ENCODE results near the gene SLC37A3. TPM values are rescaled to one million over a fixed set of nuclear protein-coding genes. Genes with fewer than 3 reads are reported as not detected.

The SLC37A3 gene
- total RNA-seq, 1 donor from 2014 or later: 35.2 TPM

DNA sequence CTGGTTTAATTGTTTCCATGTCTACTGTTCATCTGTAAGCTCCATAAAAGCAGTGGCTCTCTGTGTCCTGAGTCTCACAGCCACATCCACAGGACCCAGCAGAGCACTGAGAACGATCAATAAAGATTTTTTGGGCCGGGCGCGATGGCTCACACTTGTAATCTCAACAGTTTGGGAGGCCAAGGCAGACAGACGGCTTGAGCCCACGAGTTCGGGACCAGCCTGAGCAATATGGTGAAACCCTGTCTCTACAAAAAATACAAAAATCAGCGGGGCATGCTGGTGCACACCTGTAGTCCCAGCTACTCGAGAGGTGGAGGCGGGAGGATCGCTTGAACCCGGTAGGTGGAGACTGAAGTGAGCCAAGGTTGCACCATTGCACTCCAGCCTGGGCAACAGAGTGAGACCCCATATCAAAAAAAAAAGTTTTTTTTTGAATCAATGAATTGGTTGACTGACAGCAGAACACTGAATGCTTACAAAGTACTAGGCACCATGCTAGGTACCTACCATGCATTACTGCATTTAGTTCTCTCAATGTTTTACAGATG lies 4.5 kb downstream of the SLC37A3 start:
- ATAC-seq: no peak
- Histone ChIP-seq H3K27me3 (no peaks in the 10 kb centered on the region), H3K27ac (no peak overlapping the region), H3K9me3 (no peaks in the 10 kb centered on the region), H3K4me3 (no peak overlapping the region), H3K4me1 (peaks cover 16% of the 10 kb centered on the region), H3K36me3 (no peaks in the 10 kb centered on the region)
- intact Hi-C loops (cut with DNase I): no loop called here
- TF ChIP-seq, protein P1, sequence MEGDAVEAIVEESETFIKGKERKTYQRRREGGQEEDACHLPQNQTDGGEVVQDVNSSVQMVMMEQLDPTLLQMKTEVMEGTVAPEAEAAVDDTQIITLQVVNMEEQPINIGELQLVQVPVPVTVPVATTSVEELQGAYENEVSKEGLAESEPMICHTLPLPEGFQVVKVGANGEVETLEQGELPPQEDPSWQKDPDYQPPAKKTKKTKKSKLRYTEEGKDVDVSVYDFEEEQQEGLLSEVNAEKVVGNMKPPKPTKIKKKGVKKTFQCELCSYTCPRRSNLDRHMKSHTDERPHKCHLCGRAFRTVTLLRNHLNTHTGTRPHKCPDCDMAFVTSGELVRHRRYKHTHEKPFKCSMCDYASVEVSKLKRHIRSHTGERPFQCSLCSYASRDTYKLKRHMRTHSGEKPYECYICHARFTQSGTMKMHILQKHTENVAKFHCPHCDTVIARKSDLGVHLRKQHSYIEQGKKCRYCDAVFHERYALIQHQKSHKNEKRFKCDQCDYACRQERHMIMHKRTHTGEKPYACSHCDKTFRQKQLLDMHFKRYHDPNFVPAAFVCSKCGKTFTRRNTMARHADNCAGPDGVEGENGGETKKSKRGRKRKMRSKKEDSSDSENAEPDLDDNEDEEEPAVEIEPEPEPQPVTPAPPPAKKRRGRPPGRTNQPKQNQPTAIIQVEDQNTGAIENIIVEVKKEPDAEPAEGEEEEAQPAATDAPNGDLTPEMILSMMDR (IDR thresholded peaks at IDR 0.05): no peak
- peak; percentile 17 for DNase-seq

DNA sequence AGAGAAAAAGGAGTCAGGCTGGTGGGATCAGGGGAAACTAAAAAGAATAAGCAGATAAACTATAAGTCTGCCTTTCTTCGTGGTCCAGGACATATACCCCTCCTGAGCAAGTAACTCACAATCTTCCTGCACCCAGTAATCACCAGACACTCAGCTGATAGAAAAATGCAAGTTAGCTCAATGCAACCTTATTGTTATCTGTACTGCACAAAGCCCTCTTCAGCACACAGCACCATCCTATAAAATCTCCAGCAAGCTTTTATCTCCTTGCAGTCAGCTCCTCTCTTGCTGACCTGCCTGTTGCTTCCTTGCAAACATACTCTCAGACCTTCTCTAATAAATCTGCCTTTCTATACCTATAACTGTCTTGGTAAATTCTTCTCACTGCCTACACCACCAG lies 6.7 kb downstream of the SLC37A3 start:
- ATAC-seq (no peak), DNase-seq (no peak)
- H3K9me3 ChIP-seq: no peaks in the 10 kb centered on the region
- H3K36me3 ChIP-seq: no peaks in the 10 kb centered on the region
- no peak overlapping the region for H3K4me3 ChIP-seq
- peaks cover 7% of the 10 kb centered on the region for H3K4me1 ChIP-seq
- intact Hi-C loops (cut with DNase I): no loop called here
- H3K27ac ChIP-seq: no peak overlapping the region
- no peaks in the 10 kb centered on the region for H3K27me3 ChIP-seq
- TF ChIP-seq, protein P1 (IDR thresholded peaks at IDR 0.05): no peak

DNA sequence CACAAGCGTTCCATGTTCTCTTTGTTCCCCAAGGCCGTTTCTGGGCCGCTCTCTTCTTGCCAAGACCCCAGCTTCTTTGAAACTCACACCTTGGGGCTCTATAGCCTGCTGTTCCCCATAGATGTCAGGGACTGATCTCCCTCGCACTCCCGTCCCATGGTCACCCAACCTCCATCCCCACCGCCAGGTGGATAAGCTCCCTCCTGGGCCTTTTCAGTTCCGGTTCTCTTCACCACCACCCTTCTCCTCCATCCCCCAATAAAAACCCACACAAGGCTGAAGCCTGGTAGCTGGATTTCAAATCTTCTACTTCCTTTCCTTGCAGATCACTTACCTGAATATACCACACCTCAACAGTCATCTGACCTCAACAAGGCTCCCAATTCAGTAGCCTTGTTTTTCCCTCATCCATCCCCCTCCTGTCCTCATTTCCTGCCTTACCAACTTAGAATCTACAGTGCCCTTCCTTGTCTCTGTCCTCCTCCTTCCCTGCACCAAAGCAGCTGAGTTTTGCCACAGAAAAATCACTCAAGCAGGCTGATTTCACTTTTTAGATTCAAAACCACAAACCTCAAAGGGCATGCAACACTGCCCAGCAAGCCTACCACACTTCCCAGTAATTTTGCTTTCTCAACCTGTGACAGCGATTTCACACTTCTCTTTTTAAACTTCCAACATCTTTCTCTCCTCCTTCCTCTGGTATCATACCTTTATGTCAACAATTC lies 7.7 kb downstream of the SLC37A3 start:
- Histone ChIP-seq H3K27me3 (no peaks in the 10 kb centered on the region), H3K4me1 (no peaks in the 10 kb centered on the region), H3K9me3 (no peaks in the 10 kb centered on the region), H3K27ac (no peak overlapping the region), H3K4me3 (no peak overlapping the region), H3K36me3 (no peaks in the 10 kb centered on the region)
- ATAC-seq (peak; percentile 76), DNase-seq (peak; percentile 40)
- intact Hi-C loops (cut with DNase I): no loop called here
- TF ChIP-seq, protein P1 (IDR thresholded peaks at IDR 0.05): no peak

DNA sequence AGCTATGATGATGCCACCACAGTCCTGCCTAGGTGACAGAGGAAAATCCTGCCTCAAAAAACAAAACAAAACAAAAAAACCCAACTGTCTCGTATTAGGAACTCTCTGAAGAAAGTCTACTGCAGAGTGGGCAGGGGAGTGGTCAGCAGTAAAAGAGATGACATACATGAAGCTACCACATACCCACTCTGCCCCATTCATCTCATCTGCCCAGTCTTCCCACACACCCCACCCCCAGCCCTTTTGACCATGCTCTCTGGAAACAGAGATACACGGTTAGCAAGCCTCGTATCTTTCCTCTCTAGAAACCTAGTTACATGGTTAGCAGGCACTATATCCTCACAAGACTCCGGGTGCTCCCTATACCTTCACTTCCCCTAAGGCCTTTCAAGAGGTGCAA lies 8.3 kb downstream of the SLC37A3 start:
- no peak overlapping the region for H3K4me3 ChIP-seq
- H3K27ac ChIP-seq: no peak overlapping the region
- DNase-seq (peak; percentile 11), ATAC-seq (peak; percentile 17)
- no peaks in the 10 kb centered on the region for H3K36me3 ChIP-seq
- intact Hi-C loops (cut with DNase I): no loop called here
- TF ChIP-seq, protein P1 (IDR thresholded peaks at IDR 0.05): no peak
- no peaks in the 10 kb centered on the region for H3K27me3 ChIP-seq
- no peaks in the 10 kb centered on the region for H3K9me3 ChIP-seq
- H3K4me1 ChIP-seq: no peaks in the 10 kb centered on the region

DNA sequence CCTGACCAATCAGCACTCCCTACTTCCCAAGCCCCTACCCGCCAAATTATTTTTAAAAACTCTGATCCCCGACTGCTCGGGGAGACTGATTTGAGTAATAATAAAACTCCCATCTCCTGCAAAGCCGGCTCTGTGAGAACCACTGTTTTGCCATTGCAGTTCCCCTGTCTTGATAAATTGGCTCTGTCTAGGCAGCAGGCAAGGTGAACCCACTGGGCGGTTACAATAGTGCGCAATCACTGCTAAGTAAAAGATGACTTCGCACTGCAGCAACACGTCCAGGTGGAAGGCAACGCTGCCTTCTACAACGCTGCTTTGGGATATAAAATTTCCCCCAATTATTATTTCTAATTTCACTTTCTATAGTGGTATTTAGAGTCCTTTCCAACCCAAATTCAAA lies 8.9 kb downstream of the SLC37A3 start:
- DNase-seq (peak; percentile 15), ATAC-seq (no peak)
- no peak overlapping the region for H3K27ac ChIP-seq
- no peaks in the 10 kb centered on the region for H3K4me1 ChIP-seq
- H3K27me3 ChIP-seq: no peaks in the 10 kb centered on the region
- no peaks in the 10 kb centered on the region for H3K36me3 ChIP-seq
- no peak overlapping the region for H3K4me3 ChIP-seq
- TF ChIP-seq, protein P1 (IDR thresholded peaks at IDR 0.05): no peak
- no peaks in the 10 kb centered on the region for H3K9me3 ChIP-seq
- intact Hi-C loops (cut with DNase I): no loop called here

All from upper lobe of right lung (tissue), 1 donor.